HEK293 (cell line): ENCODE results near the gene PPRC1.

Source experiments
- OSR2 ChIP-seq: fragments of 450-650 bp; formaldehyde crosslinking; IDR thresholded peaks from 2 replicates; pipeline ENCODE4 v1.5.1; 2016; ENCODE audit warnings: missing biosample characterization, missing genetic modification characterization
- OVOL3 ChIP-seq: fragments of 450-650 bp; formaldehyde crosslinking; IDR thresholded peaks from 2 replicates; pipeline ENCODE4 v1.5.1; 2016; ENCODE audit warnings: missing biosample characterization, missing genetic modification characterization
- SP2 ChIP-seq: fragments of 450-650 bp; formaldehyde crosslinking; IDR thresholded peaks from 2 replicates; pipeline ENCODE4 v1.5.1; 2016; ENCODE audit warnings: missing biosample characterization, missing genetic modification characterization
- WT1 ChIP-seq: fragments of 450-650 bp; formaldehyde crosslinking; IDR thresholded peaks from 2 replicates; pipeline ENCODE4 v1.5.1; 2016; ENCODE audit warnings: missing biosample characterization, missing genetic modification characterization
- YY2 ChIP-seq: fragments of 450-650 bp; formaldehyde crosslinking; IDR thresholded peaks from 2 replicates; pipeline ENCODE4 v1.5.1; 2016; ENCODE audit warnings: missing biosample characterization, missing genetic modification characterization
- ZBTB8A ChIP-seq: fragments of 450-650 bp; formaldehyde crosslinking; IDR thresholded peaks from 2 replicates; pipeline ENCODE4 v1.5.1; 2016; ENCODE audit warnings: missing biosample characterization, missing genetic modification characterization
- ZEB2 ChIP-seq: fragments of 450-650 bp; formaldehyde crosslinking; IDR thresholded peaks from 2 replicates; pipeline ENCODE4 v1.5.1; 2016; ENCODE audit warnings: missing biosample characterization, missing genetic modification characterization
- ZIC2 ChIP-seq: fragments of 450-650 bp; formaldehyde crosslinking; IDR thresholded peaks from 2 replicates; pipeline ENCODE4 v1.5.1; 2016; ENCODE audit warnings: missing biosample characterization, missing genetic modification characterization
- ZNF184 ChIP-seq: fragments of 450-650 bp; IDR thresholded peaks from 2 replicates; pipeline ENCODE4 v1.5.1; 2018; ENCODE audit warnings: missing biosample characterization, mild to moderate bottlenecking, missing genetic modification characterization
- ZNF324 ChIP-seq: fragments of 450-650 bp; formaldehyde crosslinking; IDR thresholded peaks from 2 replicates; pipeline ENCODE4 v1.5.1; 2016; ENCODE audit warnings: missing biosample characterization, missing genetic modification characterization
- ZNF335 ChIP-seq: fragments of 450-650 bp; formaldehyde crosslinking; conservative IDR thresholded peaks from 2 replicates; pipeline ENCODE4 v1.5.1; 2016; ENCODE audit warnings: missing biosample characterization, missing genetic modification characterization
- ZNF416 ChIP-seq: fragments of 450-650 bp; formaldehyde crosslinking; IDR thresholded peaks from 2 replicates; pipeline ENCODE4 v1.5.1; 2016; ENCODE audit warnings: missing biosample characterization, missing genetic modification characterization
- ZNF426 ChIP-seq: fragments of 450-650 bp; formaldehyde crosslinking; IDR thresholded peaks from 2 replicates; pipeline ENCODE4 v1.5.1; 2017; ENCODE audit warnings: missing biosample characterization, missing genetic modification characterization, mild to moderate bottlenecking, inconsistent platforms, moderate library complexity
- ZNF501 ChIP-seq: fragments of 450-650 bp; formaldehyde crosslinking; IDR thresholded peaks from 2 replicates; pipeline ENCODE4 v1.5.1; 2016; ENCODE audit warnings: missing biosample characterization, missing genetic modification characterization
- ZNF555 ChIP-seq: fragments of 450-650 bp; formaldehyde crosslinking; conservative IDR thresholded peaks from 2 replicates; pipeline ENCODE4 v1.5.1; 2017; ENCODE audit warnings: missing biosample characterization, mild to moderate bottlenecking, missing genetic modification characterization, inconsistent platforms
- ZNF561 ChIP-seq: fragments of 450-650 bp; IDR thresholded peaks from 2 replicates; pipeline ENCODE4 v1.5.1; 2018; ENCODE audit warnings: missing biosample characterization, missing genetic modification characterization, borderline replicate concordance
- ZNF600 ChIP-seq: fragments of 450-650 bp; formaldehyde crosslinking; IDR thresholded peaks from 2 replicates; pipeline ENCODE4 v1.5.1; 2016; ENCODE audit warnings: missing biosample characterization, missing genetic modification characterization
- ZNF791 ChIP-seq: fragments of 450-650 bp; formaldehyde crosslinking; IDR thresholded peaks from 2 replicates; pipeline ENCODE4 v1.5.1; 2016; ENCODE audit warnings: missing biosample characterization, missing genetic modification characterization
- TF ChIP-seq, protein P1 (sequence below): fragments of 450-650 bp; formaldehyde crosslinking; IDR thresholded peaks from 2 replicates; pipeline ENCODE4 v1.5.0; 2017; ENCODE audit warnings: missing biosample characterization, missing genetic modification characterization, borderline replicate concordance
- TF ChIP-seq, protein P2 (sequence below): fragments of 450-650 bp; formaldehyde crosslinking; IDR thresholded peaks from 2 replicates; pipeline ENCODE4 v1.5.1; 2016; ENCODE audit warnings: missing biosample characterization, missing genetic modification characterization
- TF ChIP-seq, protein P3 (sequence below): fragments of 450-650 bp; formaldehyde crosslinking; IDR thresholded peaks from 2 replicates; pipeline ENCODE4 v1.5.1; 2016; ENCODE audit warnings: missing biosample characterization, missing genetic modification characterization
- TF ChIP-seq, protein P4 (sequence below): sonication (generic); formaldehyde crosslinking; IDR thresholded peaks from 2 replicates; pipeline ENCODE4 v1.8.1; 2022; ENCODE audit warnings: mild to moderate bottlenecking, moderate library complexity, missing genetic modification reagents
- TF ChIP-seq, protein P5 (sequence below): fragments of 450-650 bp; formaldehyde crosslinking; IDR thresholded peaks from 2 replicates; pipeline ENCODE4 v1.5.1; 2016; ENCODE audit warnings: missing biosample characterization, missing genetic modification characterization, low read depth
- TF ChIP-seq, protein P6 (sequence below): fragments of 450-650 bp; IDR thresholded peaks from 2 replicates; pipeline ENCODE4 v1.5.1; 2018; ENCODE audit warnings: missing biosample characterization, missing genetic modification characterization
- TF ChIP-seq, protein P7 (sequence below): fragments of 450-650 bp; formaldehyde crosslinking; IDR thresholded peaks from 2 replicates; pipeline ENCODE4 v1.5.1; 2017; ENCODE audit warnings: missing biosample characterization, missing genetic modification characterization
- TF ChIP-seq, protein P8 (sequence below): fragments of 450-650 bp; formaldehyde crosslinking; IDR thresholded peaks from 2 replicates; pipeline ENCODE4 v1.5.1; 2016; ENCODE audit warnings: missing biosample characterization, missing genetic modification characterization

PPRC1 gene

DNA sequence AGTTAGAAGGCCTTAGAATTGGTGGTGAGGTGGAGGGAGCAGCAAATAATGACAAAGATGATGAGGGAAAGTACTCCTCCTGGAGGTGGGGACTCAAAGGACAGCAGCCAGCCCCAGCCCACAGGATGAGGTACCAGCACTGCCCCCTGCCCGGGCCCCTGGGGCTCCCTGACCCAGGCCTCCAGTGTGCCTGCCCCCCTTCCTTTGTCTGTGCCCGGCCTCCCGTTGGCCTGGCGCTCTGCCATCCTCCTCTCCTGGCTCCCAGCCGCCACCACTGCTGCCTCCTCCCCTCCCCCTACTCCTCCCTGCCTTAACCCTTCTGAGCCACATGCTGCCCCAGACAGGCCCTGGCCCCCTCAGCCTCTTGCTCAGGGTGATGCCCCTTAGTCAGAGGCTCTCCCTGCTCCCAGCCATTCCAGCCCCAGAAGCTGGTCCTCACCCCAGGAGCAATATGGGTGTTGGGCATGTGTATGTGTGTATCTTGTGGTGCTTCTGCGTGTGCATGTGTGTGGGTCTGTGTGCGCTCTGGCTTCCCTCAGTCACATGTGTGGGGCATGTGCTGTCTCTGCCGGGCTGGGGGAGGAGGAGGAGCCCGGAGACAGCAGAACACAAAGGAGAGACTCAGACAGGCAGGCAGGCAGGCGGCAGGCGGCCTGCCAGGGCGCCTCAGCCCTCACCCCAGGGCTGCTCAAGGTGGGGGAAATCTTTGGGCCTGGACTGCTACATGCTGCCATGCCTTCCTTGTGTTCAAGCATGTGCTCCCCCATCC, 15.3 kb upstream of the PPRC1 start (continued):
- TF ChIP-seq ZEB2 (tag by site-specific recombination), result peak; percentile 91
- no peak for TF ChIP-seq ZNF426 (tag by site-specific recombination)
- TF ChIP-seq ZNF501, result peak; percentile 98; the same call in 1 of the 2 replicates
- TF ChIP-seq, protein P1, sequence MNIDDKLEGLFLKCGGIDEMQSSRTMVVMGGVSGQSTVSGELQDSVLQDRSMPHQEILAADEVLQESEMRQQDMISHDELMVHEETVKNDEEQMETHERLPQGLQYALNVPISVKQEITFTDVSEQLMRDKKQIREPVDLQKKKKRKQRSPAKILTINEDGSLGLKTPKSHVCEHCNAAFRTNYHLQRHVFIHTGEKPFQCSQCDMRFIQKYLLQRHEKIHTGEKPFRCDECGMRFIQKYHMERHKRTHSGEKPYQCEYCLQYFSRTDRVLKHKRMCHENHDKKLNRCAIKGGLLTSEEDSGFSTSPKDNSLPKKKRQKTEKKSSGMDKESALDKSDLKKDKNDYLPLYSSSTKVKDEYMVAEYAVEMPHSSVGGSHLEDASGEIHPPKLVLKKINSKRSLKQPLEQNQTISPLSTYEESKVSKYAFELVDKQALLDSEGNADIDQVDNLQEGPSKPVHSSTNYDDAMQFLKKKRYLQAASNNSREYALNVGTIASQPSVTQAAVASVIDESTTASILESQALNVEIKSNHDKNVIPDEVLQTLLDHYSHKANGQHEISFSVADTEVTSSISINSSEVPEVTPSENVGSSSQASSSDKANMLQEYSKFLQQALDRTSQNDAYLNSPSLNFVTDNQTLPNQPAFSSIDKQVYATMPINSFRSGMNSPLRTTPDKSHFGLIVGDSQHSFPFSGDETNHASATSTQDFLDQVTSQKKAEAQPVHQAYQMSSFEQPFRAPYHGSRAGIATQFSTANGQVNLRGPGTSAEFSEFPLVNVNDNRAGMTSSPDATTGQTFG (tag by site-specific recombination), result no peak
- no peak for TF ChIP-seq ZNF184 (tag by site-specific recombination)
- TF ChIP-seq ZNF791 (tag by site-specific recombination), result no peak
- TF ChIP-seq ZNF324 (tag by site-specific recombination), result peak; percentile 92
- no peak for TF ChIP-seq OVOL3
- TF ChIP-seq, protein P2, sequence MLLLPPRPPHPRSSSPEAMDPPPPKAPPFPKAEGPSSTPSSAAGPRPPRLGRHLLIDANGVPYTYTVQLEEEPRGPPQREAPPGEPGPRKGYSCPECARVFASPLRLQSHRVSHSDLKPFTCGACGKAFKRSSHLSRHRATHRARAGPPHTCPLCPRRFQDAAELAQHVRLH (tag by site-specific recombination), result no peak
- TF ChIP-seq ZIC2 (tag by site-specific recombination), result peak; percentile 99
- TF ChIP-seq ZNF561 (tag by site-specific recombination), result peak; percentile 76; the same call in 1 of the 2 replicates
- TF ChIP-seq WT1 (tag by site-specific recombination), result peak; percentile 94
- TF ChIP-seq, protein P3, sequence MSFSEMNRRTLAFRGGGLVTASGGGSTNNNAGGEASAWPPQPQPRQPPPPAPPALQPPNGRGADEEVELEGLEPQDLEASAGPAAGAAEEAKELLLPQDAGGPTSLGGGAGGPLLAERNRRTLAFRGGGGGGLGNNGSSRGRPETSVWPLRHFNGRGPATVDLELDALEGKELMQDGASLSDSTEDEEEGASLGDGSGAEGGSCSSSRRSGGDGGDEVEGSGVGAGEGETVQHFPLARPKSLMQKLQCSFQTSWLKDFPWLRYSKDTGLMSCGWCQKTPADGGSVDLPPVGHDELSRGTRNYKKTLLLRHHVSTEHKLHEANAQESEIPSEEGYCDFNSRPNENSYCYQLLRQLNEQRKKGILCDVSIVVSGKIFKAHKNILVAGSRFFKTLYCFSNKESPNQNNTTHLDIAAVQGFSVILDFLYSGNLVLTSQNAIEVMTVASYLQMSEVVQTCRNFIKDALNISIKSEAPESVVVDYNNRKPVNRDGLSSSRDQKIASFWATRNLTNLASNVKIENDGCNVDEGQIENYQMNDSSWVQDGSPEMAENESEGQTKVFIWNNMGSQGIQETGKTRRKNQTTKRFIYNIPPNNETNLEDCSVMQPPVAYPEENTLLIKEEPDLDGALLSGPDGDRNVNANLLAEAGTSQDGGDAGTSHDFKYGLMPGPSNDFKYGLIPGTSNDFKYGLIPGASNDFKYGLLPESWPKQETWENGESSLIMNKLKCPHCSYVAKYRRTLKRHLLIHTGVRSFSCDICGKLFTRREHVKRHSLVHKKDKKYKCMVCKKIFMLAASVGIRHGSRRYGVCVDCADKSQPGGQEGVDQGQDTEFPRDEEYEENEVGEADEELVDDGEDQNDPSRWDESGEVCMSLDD, result peak; percentile 88
- no peak for TF ChIP-seq ZNF555 (tag by site-specific recombination)
- TF ChIP-seq, protein P4, sequence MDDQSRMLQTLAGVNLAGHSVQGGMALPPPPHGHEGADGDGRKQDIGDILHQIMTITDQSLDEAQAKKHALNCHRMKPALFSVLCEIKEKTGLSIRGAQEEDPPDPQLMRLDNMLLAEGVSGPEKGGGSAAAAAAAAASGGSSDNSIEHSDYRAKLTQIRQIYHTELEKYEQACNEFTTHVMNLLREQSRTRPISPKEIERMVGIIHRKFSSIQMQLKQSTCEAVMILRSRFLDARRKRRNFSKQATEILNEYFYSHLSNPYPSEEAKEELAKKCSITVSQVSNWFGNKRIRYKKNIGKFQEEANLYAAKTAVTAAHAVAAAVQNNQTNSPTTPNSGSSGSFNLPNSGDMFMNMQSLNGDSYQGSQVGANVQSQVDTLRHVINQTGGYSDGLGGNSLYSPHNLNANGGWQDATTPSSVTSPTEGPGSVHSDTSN (CRISPR knock-in tag), result no peak
- TF ChIP-seq, protein P5, sequence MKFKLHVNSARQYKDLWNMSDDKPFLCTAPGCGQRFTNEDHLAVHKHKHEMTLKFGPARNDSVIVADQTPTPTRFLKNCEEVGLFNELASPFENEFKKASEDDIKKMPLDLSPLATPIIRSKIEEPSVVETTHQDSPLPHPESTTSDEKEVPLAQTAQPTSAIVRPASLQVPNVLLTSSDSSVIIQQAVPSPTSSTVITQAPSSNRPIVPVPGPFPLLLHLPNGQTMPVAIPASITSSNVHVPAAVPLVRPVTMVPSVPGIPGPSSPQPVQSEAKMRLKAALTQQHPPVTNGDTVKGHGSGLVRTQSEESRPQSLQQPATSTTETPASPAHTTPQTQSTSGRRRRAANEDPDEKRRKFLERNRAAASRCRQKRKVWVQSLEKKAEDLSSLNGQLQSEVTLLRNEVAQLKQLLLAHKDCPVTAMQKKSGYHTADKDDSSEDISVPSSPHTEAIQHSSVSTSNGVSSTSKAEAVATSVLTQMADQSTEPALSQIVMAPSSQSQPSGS (tag by site-specific recombination), result no peak
- TF ChIP-seq OSR2 (tag by site-specific recombination), result peak; percentile 76
- TF ChIP-seq, protein P6, sequence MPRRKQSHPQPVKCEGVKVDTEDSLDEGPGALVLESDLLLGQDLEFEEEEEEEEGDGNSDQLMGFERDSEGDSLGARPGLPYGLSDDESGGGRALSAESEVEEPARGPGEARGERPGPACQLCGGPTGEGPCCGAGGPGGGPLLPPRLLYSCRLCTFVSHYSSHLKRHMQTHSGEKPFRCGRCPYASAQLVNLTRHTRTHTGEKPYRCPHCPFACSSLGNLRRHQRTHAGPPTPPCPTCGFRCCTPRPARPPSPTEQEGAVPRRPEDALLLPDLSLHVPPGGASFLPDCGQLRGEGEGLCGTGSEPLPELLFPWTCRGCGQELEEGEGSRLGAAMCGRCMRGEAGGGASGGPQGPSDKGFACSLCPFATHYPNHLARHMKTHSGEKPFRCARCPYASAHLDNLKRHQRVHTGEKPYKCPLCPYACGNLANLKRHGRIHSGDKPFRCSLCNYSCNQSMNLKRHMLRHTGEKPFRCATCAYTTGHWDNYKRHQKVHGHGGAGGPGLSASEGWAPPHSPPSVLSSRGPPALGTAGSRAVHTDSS, result no peak
- peak; percentile 100 for TF ChIP-seq ZNF600
- TF ChIP-seq ZBTB8A (tag by site-specific recombination), result peak; percentile 86
- no peak for TF ChIP-seq ZNF416 (tag by site-specific recombination)
- TF ChIP-seq SP2 (tag by site-specific recombination), result peak; percentile 79
- TF ChIP-seq, protein P7, sequence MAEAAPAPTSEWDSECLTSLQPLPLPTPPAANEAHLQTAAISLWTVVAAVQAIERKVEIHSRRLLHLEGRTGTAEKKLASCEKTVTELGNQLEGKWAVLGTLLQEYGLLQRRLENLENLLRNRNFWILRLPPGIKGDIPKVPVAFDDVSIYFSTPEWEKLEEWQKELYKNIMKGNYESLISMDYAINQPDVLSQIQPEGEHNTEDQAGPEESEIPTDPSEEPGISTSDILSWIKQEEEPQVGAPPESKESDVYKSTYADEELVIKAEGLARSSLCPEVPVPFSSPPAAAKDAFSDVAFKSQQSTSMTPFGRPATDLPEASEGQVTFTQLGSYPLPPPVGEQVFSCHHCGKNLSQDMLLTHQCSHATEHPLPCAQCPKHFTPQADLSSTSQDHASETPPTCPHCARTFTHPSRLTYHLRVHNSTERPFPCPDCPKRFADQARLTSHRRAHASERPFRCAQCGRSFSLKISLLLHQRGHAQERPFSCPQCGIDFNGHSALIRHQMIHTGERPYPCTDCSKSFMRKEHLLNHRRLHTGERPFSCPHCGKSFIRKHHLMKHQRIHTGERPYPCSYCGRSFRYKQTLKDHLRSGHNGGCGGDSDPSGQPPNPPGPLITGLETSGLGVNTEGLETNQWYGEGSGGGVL (tag by site-specific recombination), result peak; percentile 97
- TF ChIP-seq YY2 (tag by site-specific recombination), result peak; percentile 48
- peak; percentile 93 for TF ChIP-seq ZNF335 (tag by site-specific recombination)
- TF ChIP-seq, protein P8, sequence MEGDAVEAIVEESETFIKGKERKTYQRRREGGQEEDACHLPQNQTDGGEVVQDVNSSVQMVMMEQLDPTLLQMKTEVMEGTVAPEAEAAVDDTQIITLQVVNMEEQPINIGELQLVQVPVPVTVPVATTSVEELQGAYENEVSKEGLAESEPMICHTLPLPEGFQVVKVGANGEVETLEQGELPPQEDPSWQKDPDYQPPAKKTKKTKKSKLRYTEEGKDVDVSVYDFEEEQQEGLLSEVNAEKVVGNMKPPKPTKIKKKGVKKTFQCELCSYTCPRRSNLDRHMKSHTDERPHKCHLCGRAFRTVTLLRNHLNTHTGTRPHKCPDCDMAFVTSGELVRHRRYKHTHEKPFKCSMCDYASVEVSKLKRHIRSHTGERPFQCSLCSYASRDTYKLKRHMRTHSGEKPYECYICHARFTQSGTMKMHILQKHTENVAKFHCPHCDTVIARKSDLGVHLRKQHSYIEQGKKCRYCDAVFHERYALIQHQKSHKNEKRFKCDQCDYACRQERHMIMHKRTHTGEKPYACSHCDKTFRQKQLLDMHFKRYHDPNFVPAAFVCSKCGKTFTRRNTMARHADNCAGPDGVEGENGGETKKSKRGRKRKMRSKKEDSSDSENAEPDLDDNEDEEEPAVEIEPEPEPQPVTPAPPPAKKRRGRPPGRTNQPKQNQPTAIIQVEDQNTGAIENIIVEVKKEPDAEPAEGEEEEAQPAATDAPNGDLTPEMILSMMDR (tag by site-specific recombination), result peak; percentile 89
